GM21825 (cell line): ENCODE results near the gene JKAMP.

Experiments
- ATAC-seq: cut with Tn5 transposase; IDR thresholded peaks from one replicate; pipeline ENCODE4 v1.9.1; 2021; ENCODE audit warnings: mild to moderate bottlenecking, moderate library complexity; ENCODE audit not compliant: unreplicated experiment

JKAMP gene

GRCh38 chr14:59480166-59480565 lies 4.2 kb upstream of the JKAMP start:
- ATAC-seq = no peak

- ATAC-seq = no peak
These were observed 2.9 kb upstream of the JKAMP start for GRCh38 chr14:59481407-59481806.

DNA sequence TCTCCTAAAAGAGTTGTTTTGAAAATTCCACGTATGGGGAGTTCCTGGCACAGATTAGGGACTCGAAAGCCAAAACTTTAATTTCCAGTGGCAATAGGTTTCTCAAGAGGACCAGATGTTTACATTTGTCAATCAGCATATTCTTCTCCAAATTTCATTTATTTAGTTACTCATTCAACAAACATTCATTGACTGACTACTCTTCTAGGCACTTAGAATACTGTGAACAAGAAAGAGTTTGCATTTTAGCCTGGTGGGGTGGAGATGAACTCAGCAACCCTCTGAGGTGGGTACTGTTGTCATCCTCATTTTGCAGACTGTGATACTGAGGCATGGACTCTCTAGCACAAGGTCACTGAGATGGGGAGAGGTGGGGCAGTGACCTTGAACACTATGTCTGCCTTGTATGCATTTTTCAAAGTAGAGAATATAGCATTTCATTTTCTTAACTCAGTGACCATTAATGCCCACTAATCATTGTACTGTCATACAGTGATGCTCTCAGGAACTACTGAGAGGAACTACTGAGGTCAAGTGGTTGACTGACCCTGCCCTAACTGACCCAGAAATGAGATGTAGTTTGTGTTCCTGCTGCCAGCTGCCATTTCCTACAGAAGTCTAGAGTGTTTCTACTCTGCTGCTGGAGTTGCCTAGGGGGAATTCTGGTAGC lies 2.3 kb upstream of the JKAMP start:
- ATAC-seq = no peak

DNA sequence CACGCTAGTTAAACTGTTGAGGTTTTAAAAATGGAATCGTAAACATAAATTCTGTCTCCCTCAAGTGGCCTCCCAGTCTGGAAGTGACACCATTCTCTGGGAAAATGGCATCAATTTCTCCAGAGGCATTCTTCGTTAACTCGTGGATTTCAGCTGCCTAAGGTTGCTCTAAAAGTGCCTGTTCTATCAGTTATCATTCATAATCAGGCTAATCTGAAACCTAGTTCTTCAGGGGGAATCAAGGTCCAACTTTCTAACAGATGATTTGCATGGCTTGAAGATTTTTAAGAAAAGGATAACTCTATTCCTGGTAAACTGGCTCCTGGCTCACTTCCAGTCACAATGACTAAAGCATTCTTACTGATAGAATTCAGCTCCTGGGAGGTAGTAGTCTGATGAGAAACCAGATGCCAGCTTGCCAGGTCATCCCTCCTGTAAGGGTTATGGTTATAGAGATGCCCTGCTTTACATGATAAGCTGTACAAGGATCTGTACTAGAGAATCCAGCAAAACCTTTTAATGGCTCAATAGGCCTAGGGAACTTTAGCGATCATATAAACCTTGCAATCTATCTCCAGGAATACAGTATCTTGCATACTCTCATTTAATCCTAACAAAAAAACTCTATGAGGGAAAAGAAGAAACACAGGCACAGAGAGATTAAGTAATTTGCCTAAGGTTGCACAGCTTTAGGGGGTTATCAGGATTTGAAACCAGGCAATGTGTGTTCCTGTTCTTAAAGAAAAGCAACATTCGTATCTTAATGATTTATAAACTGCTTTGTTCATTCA lies 1.6 kb upstream of the JKAMP start:
- ATAC-seq = no peak

GRCh38 chr14:59483363-59483762 lies 954 bp upstream of the JKAMP start:
- no peak for ATAC-seq

DNA sequence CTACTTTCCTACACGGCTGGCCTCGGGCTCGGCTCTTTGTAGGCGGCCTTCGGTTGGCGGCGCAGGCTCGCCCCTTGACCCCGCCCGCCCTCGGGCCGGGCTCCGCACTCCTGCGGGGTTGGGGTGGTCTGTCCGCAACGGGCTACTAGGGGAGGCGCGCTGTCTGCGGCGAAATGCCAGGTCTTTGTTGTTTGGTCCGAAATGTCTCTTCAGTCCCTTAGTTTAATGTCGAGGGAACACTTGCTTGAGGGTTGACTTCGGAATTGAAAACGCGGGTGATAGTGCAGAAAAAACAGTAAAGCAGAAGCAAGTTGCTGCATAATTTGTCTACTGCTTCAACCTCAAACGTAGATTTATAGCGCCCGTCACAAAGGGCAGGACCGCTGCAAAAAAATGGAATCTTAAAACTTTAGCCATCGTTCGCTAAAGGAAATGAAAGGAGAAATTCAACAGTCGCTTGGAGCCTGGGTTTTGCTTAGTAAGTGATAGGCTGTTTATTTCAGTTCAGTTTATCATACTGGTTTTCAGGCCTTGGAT lies 390 bp downstream of the JKAMP start:
- peak; percentile 43 for ATAC-seq

- no peak for ATAC-seq
These were observed 6.4 kb downstream of the JKAMP start for GRCh38 chr14:59490756-59491155.

DNA sequence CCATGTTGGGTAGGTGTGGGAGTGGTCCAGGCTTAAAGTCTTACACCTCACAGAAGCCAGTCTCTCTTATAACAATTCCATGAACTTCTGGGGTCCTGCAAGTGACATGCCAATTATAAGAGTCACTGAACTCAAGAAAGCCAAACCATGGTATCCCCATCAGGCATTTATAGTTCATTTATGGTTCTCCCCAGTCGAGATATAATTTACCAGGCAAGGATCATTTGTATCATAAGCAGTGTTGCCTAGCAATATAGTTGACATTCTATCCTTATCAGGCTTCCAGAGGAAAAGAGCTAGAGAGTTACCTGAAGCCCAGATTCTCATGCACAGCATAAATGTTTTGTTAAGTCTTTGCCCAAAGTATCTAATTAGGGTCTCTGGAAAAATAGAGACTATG lies 8.1 kb downstream of the JKAMP start:
- ATAC-seq = no peak

- no peak for ATAC-seq
These were observed 16.4 kb downstream of the JKAMP start for GRCh38 chr14:59500732-59501131.

- ATAC-seq = no peak
These were observed 18.9 kb downstream of the JKAMP start for GRCh38 chr14:59503256-59503655.

GRCh38 chr14:59507063-59507751 lies 22.9 kb downstream of the JKAMP start:
- ATAC-seq = peak; percentile 73

DNA sequence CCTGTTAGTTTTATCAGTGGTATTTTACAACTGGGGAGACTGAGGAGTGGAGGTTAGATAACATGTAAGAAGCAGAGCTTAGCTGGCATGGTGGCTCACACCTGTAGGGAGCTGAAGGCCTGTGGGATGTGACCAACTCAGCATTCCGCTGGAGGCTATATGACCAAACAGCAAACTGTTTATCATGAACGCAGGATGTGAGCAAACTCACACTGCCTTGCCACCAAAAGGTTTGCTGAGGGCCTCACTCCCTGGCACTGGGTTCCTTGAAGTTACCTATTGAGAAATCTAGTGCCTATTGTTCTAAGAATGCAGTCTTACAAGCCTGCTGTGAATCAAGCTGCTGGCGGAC lies 23.4 kb downstream of the JKAMP start:
- ATAC-seq = no peak

DNA sequence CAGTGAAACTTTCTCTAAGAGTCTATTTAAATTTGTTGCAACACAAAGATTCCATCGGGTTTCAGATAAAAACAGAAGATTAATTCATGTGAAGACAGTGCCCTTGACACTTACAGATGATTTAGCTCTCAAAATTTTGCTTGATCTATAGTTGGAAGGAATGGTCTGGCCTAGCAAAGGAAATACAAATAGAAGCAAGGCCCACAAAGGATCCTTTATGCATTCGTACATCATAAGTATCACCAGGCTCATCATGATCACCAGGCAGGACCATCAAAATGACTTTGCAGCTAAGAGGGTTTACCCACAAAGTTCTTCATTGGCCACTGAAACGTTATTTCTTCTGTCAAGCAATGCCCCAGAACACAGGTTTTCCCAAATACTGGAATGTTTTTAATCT lies 24.8 kb downstream of the JKAMP start:
- ATAC-seq = no peak

GRCh38 chr14:59510001-59510400 lies 25.7 kb downstream of the JKAMP start:
- ATAC-seq = no peak

DNA sequence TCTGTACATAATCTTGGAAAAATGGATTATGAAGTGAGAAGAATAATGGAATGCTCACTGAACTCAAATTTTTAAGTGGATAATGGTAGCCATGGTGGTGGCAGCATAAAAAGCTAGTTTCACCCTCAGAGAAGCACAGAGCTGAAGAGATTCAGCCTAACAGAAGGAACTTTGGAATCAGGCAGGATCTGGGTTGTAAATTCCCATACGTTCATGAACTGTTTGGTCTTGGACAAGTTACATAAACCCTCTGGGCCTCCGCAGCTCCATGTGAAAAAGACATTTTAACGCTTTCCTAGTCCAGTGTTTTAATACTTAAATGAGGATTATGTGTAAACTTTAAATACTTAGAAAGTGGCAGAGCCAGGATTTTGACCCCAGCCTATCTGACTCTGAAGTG lies 26.6 kb downstream of the JKAMP start:
- ATAC-seq = no peak

DNA sequence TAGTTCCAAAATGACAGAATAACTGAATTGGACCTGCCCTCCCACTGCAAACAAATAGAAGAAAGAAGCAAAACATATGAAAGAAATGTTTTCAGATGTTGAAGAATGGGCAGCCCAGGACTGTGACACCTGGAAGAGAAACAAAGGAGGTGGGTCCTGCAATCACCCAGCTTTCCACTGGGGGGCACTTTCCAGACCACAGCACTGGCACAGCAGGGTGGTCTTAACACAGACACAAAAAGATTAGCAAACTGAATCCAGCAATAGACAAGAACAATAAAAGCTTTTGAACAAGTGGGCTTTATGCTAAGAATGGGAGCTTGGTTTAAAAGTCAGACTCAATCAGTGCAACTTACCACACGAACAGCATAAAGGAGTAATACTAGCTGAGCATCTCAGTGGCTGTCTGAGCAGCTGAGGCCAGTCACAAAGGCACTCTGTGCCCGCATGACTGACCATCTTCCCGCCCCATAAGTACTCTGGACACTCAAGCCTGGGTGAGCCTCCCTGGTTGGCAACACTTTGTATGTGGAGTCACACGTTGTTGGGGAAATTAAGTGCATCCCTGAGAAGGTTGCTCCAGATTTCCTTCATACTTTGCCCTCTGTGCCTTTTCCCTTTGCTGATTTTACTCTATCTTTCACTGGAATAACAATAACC lies 27.7 kb downstream of the JKAMP start:
- ATAC-seq = no peak

- ATAC-seq = no peak
These were observed 35.9 kb downstream of the JKAMP start for GRCh38 chr14:59520224-59520623.

DNA sequence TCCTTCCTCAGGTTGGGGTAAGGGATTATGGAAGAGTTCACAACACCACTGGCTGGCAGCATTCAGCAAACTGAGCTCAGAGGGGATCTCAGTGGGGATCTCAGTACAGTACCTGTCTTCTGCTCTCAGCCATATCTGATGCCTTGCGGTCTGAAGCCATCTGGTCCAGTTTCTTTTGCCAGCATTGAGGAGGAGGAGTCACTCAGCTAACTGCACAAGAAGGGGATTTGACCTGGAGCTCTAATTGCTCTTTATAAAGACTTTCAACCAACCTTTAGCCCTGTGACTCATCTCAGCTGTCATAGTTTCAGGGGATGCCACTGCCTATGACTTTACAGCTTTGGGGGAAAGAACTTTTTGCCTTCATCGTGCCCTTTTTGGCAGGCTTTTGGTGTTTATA lies 44.9 kb downstream of the JKAMP start:
- no peak for ATAC-seq

DNA sequence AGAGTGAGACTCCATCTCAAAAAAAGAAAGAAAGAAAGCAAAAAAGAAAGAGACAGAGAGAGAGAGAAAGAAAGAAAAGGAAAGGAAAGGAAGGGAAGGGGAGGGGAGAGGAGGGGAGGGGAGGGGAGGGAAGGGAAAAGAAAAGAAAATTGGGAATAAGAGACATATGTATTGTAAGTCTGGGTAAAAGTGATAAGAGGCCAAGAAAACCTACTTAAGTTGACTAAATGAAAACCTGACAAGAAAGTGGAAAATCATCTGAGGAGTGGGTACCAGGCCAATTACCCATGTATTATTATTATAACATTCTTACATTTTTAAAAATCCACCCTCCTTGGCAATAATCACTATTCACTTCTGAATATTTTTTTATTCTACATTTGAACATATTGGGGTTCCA lies 46.0 kb downstream of the JKAMP start:
- ATAC-seq = no peak

- no peak for ATAC-seq
These were observed 48.1 kb downstream of the JKAMP start for GRCh38 chr14:59532419-59532818.

GRCh38 chr14:59534361-59534987 lies 50.2 kb downstream of the JKAMP start:
- no peak for ATAC-seq
